K562 (cell line): ENCODE data around the gene CAPRIN1. TPM values are rescaled to one million over a fixed set of nuclear protein-coding genes. Genes with fewer than 3 reads are reported as not detected.

Experiments used
- ATAC-seq: fragments of 200-7000 bp; cut with Tn5 transposase; 3 replicates; pipeline ENCODE4 v1.9.1; 2020; ENCODE audit warnings: moderate library complexity
- BruUV-seq: library from RNA; stranded (reverse); fragments of 400-500 nt; replicated peaks from 2 replicates; lab custom pipeline; 2021; lab: Mats Ljungman, UMichigan
- CTCF ChIA-PET: fragments of 300-600 bp; formaldehyde crosslinking; extraction: SDS; loops from one replicate; lab custom pipeline; 2021; ENCODE audit warnings: low intra/inter-chr PET ratio; lab: Yijun Ruan, JAX
- POLR2A ChIA-PET: fragments of 300-600, 350-650 bp; sonication (Branson Sonifier 250); formaldehyde crosslinking; extraction: SDS; loops from one replicate; lab custom pipeline; 2021; ENCODE audit warnings: antibody characterized with exemption, inconsistent platforms; lab: Yijun Ruan, JAX
- DNase-seq, 4 experiments: peaks; one replicate each; pipeline versions ENCODE4 v3.0.0 to v3.0.0-alpha.2; 2011 to 2018; ENCODE audit warnings: low spot score in 3 of 4, mixed read lengths in 3 of 4; ENCODE audit errors: extremely low read depth in 1 of 4
- FAIRE-seq: peaks from 2 replicates; lab custom pipeline; 2011; peaks lifted over from hg19 to GRCh38; lab: Jason Lieb, UNC
- H2AFZ ChIP-seq: 2 replicates; pipeline ENCODE4 v1.6.0; 2011; ENCODE audit warnings: low read depth, low read length, control low read depth, inconsistent platforms
- H3K27ac ChIP-seq: fragments of 200-600 bp; 3 replicates; pipeline ENCODE4 v1.8.0; 2011; ENCODE audit warnings: low read depth, mild to moderate bottlenecking, control low read depth, inconsistent platforms, low read length, moderate library complexity, mixed read lengths; ENCODE audit errors: extremely low read depth
- H3K27me3 ChIP-seq, 2 experiments: fragments of 300-600 bp in 1 of 2; 2 replicates in 1 of 2; 3 replicates in 1 of 2; pipeline versions ENCODE4 v1.6.0 to v1.8.0; 2011; ENCODE audit warnings: inconsistent platforms in 2 of 2, low read length in 2 of 2, mild to moderate bottlenecking in 1 of 2, mixed read lengths in 1 of 2, moderate library complexity in 1 of 2; ENCODE audit not compliant: control insufficient read depth in 2 of 2, insufficient read depth in 2 of 2
- H3K36me3 ChIP-seq: fragments of 300-600 bp; 3 replicates; pipeline ENCODE4 v1.8.0; 2011; ENCODE audit warnings: mild to moderate bottlenecking, low read length, inconsistent platforms; ENCODE audit not compliant: control insufficient read depth, insufficient read depth
- H3K4me1 ChIP-seq, 2 experiments: fragments of 200-600 bp in 1 of 2; replicated peaks in 1 of 2; 2 replicates in 1 of 2; 3 replicates in 1 of 2; pipeline versions ENCODE4 v1.5.1 to v1.8.0; 2011; ENCODE audit warnings: inconsistent platforms in 2 of 2, low read length in 2 of 2, mild to moderate bottlenecking in 1 of 2, mixed read lengths in 1 of 2, moderate library complexity in 1 of 2; ENCODE audit not compliant: control insufficient read depth in 2 of 2, insufficient read depth in 2 of 2
- H3K4me2 ChIP-seq: 2 replicates; pipeline ENCODE4 v1.6.1; 2011; ENCODE audit warnings: low read length, control low read depth, inconsistent platforms, mixed read lengths; ENCODE audit not compliant: insufficient read depth
- H3K4me3 ChIP-seq: fragments of 200-600 bp; sonication (generic), shearing (Covaris generic); 2 replicates; pipeline ENCODE4 v1.5.1; 2016; ENCODE audit warnings: control low read depth, inconsistent platforms
- H3K79me2 ChIP-seq: fragments of 200-600 bp; 3 replicates; pipeline ENCODE4 v1.8.0; 2011; ENCODE audit warnings: low read length, inconsistent platforms; ENCODE audit not compliant: control insufficient read depth, insufficient read depth
- H3K9ac ChIP-seq, 2 experiments: 2 replicates each; pipeline versions ENCODE4 v1.6.0 to v1.6.1; 2011; ENCODE audit warnings: low read depth in 2 of 2, low read length in 2 of 2, control low read depth in 1 of 2, inconsistent platforms in 1 of 2, mild to moderate bottlenecking in 1 of 2, mixed read lengths in 1 of 2; ENCODE audit not compliant: insufficient read depth in 1 of 2
- H3K9me1 ChIP-seq: one replicate; pipeline ENCODE4 v1.6.0; 2011; ENCODE audit warnings: inconsistent platforms, mild to moderate bottlenecking, low read length, moderate library complexity; ENCODE audit not compliant: control insufficient read depth, insufficient read depth
- H3K9me3 ChIP-seq: replicated peaks from 2 replicates; pipeline ENCODE4 v1.5.1; 2011; ENCODE audit warnings: low read depth, low read length, inconsistent platforms; ENCODE audit not compliant: control insufficient read depth, insufficient read depth
- H4K20me1 ChIP-seq: replicated peaks from 2 replicates; pipeline ENCODE4 v1.6.1; 2011; ENCODE audit warnings: low read length, inconsistent platforms, mixed read lengths; ENCODE audit not compliant: control insufficient read depth, insufficient read depth
- ARID3B ChIP-seq: fragments of 250-450 bp; sonication (Bioruptor Pico); IDR thresholded peaks from 2 replicates; pipeline ENCODE4 v1.4.0; 2020; ENCODE audit warnings: borderline replicate concordance
- CTBP1 ChIP-seq: fragments of 450-650 bp; IDR thresholded peaks from 2 replicates; pipeline ENCODE4 v1.6.1; 2016; ENCODE audit warnings: borderline replicate concordance
- DIDO1 ChIP-seq: fragments of 450-650 bp; IDR thresholded peaks from 2 replicates; pipeline ENCODE4 v1.6.1; 2016; ENCODE audit warnings: low read depth, missing biosample characterization, missing genetic modification characterization
- GABPB2 ChIP-seq: fragments of 250-450 bp; sonication (Bioruptor Pico); conservative IDR thresholded peaks from 2 replicates; pipeline ENCODE4 v1.5.1; 2021; ENCODE audit warnings: mild to moderate bottlenecking
- HNRNPK ChIP-seq: fragments of 200-400 bp; formaldehyde crosslinking; IDR thresholded peaks from one replicate; pipeline ENCODE4 v1.6.1; 2018; ENCODE audit warnings: mild to moderate bottlenecking, low read depth, low read length; ENCODE audit not compliant: poor library complexity, severe bottlenecking
- REST ChIP-seq, 2 experiments: fragments of 450-650 bp; formaldehyde crosslinking in 1 of 2; IDR thresholded peaks; 2 replicates each; pipeline versions ENCODE4 v1.4.0 to v1.6.1; 2014 to 2020; ENCODE audit warnings: mild to moderate bottlenecking in 2 of 2, borderline replicate concordance in 1 of 2, low read depth in 1 of 2
- TCFL5 ChIP-seq: fragments of 250-450 bp; sonication (Bioruptor Pico); conservative IDR thresholded peaks from 2 replicates; pipeline ENCODE4 v1.6.1; 2021; ENCODE audit warnings: mild to moderate bottlenecking, moderate library complexity, matching md5 sums
- ZNF175 ChIP-seq: fragments of 200-800 bp; sonication (Bioruptor generic); IDR thresholded peaks from 2 replicates; pipeline ENCODE4 v1.6.1; 2016; ENCODE audit warnings: low read depth, mild to moderate bottlenecking, missing genetic modification characterization, missing compliant biosample characterization
- ZNF217 ChIP-seq: sonication (generic); formaldehyde crosslinking; IDR thresholded peaks from 2 replicates; pipeline ENCODE4 v1.8.0; 2022; ENCODE audit warnings: mild to moderate bottlenecking, missing genetic modification reagents
- WGBS: fragments of 100-300 bp; shearing (Covaris generic); methylation state at CpG from one replicate; pipeline ENCODE4 v1.1.6; 2016; ENCODE audit warnings: low coverage, mixed read lengths; ENCODE audit not compliant: insufficient coverage; ENCODE audit errors: missing lambda C conversion rate; 5-methylcytosine and 5-hydroxymethylcytosine counted together
- in situ Hi-C: fragments of 300-500 bp; cut with MboI; formaldehyde crosslinking; loops from 4 replicates; pipeline ENCODE4 v1.15.0; 2018; ENCODE audit warnings: inconsistent platforms, mixed read lengths
- intact Hi-C: fragments of 100-400 bp; cut with micrococcal nuclease; formaldehyde crosslinking; loops from 2 replicates; pipeline ENCODE4 v1.14.2; 2022
- polyA plus RNA-seq, 8 experiments: library from polyadenylated mRNA; depleted of rRNA in 4 of 8; stranded (reverse) in 5 of 8; unstranded in 3 of 8; fragments of >200 nt; fragmentation: Nextera tagmentation in 2 of 8; fragmentation: Illumina TruSeq in 1 of 8; extraction: Ambion mirVana in 2 of 8; extraction: Trizol in 1 of 8; gene quantifications; 2 replicates each; pipeline versions ENCODE4 v1.2.1 to v1.2.3, GENCODE V29; 2011 to 2014; ENCODE audit warnings: inconsistent platforms in 1 of 8, missing spikeins in 1 of 8
- total RNA-seq, 7 experiments: library from RNA; depleted of rRNA in 6 of 7; stranded (reverse); fragments of >200 nt in 6 of 7; fragmentation: Illumina TruSeq in 2 of 7; extraction: Trizol in 2 of 7; gene quantifications; 2 replicates each; pipeline versions ENCODE4 v1.2.1 to v1.2.3, GENCODE V29; 2011 to 2021; ENCODE audit warnings: low replicate concordance in 1 of 7
- TF ChIP-seq, protein P1 (sequence below), 3 experiments: IDR thresholded peaks in 2 of 3; conservative IDR thresholded peaks in 1 of 3; 2 replicates each; pipeline ENCODE4 v1.5.1; 2011 to 2012; ENCODE audit warnings: low read length in 3 of 3, mild to moderate bottlenecking in 3 of 3, control low read depth in 2 of 3, improper control_type of control experiment in 1 of 3, inconsistent platforms in 1 of 3, low read depth in 1 of 3, mixed read lengths in 1 of 3, moderate library complexity in 1 of 3; ENCODE audit not compliant: insufficient read depth in 2 of 3

CAPRIN1 gene
- total and polyA plus RNA-seq, 9 of the 15 experiments (the other 6 are each of a cell fraction or from before 2014, with no cell fraction given), result 49.6 to 271 (median 244) TPM

GRCh38 chr11:34037016-34037415 is 14.5 kb upstream of the CAPRIN1 start:
- 40% methylated on average over 1 of the region's 2 CpGs for WGBS
- TF ChIP-seq TCFL5 (CRISPR knock-in tag) (no peak), DIDO1 (tag) (no peak), GABPB2 (CRISPR knock-in tag) (no peak), HNRNPK (no peak), ZNF217 (CRISPR knock-in tag) (no peak), CTBP1 (peak; percentile 76), ARID3B (CRISPR knock-in tag) (no peak), ZNF175 (no peak), REST (IDR thresholded peaks at IDR 0.05; ENCODE audit: borderline replicate concordance) (peak; percentile 32; the same call in 1 of the 2 replicates), REST (CRISPR knock-in tag; IDR thresholded peaks at IDR 0.05; ENCODE audit: low read depth) (no peak)
- TF ChIP-seq, protein P1, sequence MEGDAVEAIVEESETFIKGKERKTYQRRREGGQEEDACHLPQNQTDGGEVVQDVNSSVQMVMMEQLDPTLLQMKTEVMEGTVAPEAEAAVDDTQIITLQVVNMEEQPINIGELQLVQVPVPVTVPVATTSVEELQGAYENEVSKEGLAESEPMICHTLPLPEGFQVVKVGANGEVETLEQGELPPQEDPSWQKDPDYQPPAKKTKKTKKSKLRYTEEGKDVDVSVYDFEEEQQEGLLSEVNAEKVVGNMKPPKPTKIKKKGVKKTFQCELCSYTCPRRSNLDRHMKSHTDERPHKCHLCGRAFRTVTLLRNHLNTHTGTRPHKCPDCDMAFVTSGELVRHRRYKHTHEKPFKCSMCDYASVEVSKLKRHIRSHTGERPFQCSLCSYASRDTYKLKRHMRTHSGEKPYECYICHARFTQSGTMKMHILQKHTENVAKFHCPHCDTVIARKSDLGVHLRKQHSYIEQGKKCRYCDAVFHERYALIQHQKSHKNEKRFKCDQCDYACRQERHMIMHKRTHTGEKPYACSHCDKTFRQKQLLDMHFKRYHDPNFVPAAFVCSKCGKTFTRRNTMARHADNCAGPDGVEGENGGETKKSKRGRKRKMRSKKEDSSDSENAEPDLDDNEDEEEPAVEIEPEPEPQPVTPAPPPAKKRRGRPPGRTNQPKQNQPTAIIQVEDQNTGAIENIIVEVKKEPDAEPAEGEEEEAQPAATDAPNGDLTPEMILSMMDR (IDR thresholded peaks at IDR 0.05 in 2 of 3, conservative IDR thresholded peaks at IDR 0.05 in 1 of 3; ENCODE audit: insufficient read depth in 2 of 3, low read depth in 1 of 3, low read length in 3 of 3), result peak in 2 of 3 experiments; percentile 21 to 44; a peak in 3 of 6 replicates

More at GRCh38 chr11:34037016-34037415, 14.5 kb upstream of the CAPRIN1 start:
- H3K4me2 ChIP-seq, result no peak overlapping the region; the same call in 1 of the 2 replicates
- H3K27me3 ChIP-seq, result no peaks in the 10 kb centered on the region
- H2AFZ ChIP-seq, result peak overlapping the region; percentile 49
- H3K4me3 ChIP-seq, result no peak overlapping the region
- no peaks in the 10 kb centered on the region for H3K79me2 ChIP-seq
- no peaks in the 10 kb centered on the region for H3K9me3 ChIP-seq
- peak in 2 of 4 experiments; percentile 47 to 67 for DNase-seq
- FAIRE-seq, result no peak
- no TSS peak for BruUV-seq
- POLR2A ChIA-PET, result interaction anchor here (0.6 kb wide), 1 partner anchor 15 kb away, joined by 3 read pairs; the partner anchor contains the start of gene CAPRIN1
- peaks cover 12 to 13% of the 10 kb centered on the region in 2 experiments for H3K4me1 ChIP-seq
- H3K9me1 ChIP-seq, result no peaks in the 10 kb centered on the region
- H3K9ac ChIP-seq, result no peak overlapping the region
- in situ Hi-C loops (no loop called here), intact Hi-C loops (no loop called here)
- H3K36me3 ChIP-seq, result no peaks in the 10 kb centered on the region
- peak; percentile 77 for ATAC-seq
- no peaks in the 10 kb centered on the region for H4K20me1 ChIP-seq
- CTCF ChIA-PET, result interaction anchor here (0.6 kb wide), 1 partner anchor 957 kb away, joined by 3 read pairs; no protein-coding TSS in a partner anchor
- no peak overlapping the region; the same call in 2 of the 3 replicates for H3K27ac ChIP-seq
